ENCODE data around the gene MITF.

The MITF gene

DNA sequence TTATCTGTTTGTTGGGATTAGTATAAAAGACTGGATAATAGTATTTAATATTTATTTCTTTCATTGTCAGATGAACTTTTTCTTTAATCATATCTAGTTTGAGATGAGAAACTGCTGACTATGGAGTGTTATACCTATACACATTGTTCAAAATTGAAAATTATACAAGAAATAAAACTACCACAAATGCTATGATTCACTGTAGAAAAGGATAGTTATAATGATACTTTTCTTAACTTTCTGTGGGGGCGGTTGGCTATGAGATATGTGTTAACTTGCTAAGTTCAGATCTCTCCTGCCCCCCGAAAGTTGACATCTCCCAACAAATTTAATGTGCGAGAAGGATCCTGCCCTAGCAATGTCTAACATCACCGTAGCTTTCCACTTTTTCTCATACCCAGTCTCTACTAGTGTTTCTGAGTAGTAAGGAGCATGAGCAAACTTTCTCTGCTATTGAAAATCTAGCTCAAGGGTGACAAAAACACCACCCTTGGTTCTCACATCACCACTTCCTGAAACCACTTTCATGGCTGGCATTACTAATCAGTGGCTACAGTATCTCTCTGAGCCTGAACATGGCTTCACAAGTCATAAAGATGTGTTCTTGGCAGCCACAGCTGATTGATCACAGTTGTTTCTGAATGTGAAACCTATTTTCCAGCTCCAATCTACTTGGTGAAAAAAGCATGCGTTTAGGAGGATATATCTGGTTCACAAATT is 244.4 kb downstream of the MITF start:
- no peak for DNase-seq

DNA sequence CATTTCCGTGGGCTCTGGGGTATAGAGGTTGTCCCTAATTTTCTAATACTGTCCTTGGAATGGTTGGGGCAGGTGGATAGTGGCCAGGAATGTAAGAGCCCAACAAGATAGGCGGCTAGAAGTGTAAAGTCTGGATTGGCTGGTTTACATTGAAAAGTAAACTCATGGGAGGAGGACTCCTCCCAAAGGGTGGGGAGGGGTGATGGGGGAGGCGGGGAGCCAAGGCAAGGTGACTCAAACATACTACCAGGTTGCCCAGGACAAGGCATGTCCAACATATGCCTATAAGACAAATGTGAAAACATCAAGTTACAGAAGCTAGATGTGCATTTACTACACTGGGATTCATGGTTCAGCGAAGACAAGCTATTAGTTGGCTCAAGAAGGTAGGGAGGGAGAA is 246.0 kb downstream of the MITF start:
- no peak for DNase-seq

DNA sequence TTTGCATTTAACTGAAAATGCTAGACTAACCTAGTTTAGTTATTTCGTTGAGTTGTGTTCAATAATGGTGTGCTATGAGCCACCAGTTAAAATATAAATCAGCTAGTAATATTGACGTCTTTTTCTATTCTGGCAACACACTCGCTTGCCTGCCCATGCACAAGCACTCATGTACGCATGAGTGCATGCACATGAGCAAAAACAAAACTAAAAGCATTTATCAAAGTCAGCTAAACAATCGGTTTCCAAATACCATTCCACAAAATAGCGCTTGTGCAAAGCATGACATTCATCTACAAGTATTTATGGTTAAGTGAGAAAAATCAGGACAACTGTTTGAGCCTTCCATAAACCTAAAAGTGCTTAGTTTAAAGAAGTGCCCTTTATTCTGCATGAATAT is 247.2 kb downstream of the MITF start:
- no peak for DNase-seq

DNA sequence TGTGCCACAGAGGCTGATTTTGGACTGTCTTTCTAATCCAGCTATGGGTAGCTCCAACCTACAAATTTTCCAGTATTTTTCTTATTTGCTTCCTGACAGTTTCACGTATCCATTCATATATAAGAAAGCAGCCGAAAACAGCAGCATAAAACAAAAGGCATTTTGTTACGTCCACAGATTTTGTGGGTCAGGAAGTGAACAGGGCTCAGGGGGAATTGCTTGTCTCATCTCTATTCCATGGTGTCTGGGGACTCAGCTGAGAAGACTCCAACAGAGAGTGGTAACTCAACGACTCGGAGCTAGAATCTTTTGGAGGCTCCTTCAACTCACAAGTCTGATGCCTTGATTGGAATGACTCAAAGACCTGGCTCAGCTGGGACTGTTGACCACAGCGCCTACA is 248.6 kb downstream of the MITF start:
- no peak for DNase-seq

DNA sequence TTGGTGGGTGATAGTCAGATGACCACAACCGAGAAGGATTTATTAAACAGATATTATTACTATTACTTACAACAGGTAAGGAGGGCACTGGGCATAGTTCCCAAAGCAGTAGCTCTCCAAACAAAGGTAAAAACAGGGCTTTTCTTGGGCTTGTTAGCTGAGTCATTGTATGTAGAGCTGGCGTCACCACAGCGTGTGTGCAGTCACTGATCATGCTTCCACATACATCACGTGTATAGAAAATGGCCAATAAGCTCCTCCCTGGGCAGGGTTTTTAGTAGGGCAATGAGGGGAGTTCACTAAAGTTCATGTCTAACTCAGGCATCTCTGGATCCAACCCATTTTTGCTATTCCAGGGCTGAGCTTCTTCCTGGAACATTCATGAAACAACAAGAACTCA is 254.5 kb downstream of the MITF start:
- no peak for DNase-seq

DNA sequence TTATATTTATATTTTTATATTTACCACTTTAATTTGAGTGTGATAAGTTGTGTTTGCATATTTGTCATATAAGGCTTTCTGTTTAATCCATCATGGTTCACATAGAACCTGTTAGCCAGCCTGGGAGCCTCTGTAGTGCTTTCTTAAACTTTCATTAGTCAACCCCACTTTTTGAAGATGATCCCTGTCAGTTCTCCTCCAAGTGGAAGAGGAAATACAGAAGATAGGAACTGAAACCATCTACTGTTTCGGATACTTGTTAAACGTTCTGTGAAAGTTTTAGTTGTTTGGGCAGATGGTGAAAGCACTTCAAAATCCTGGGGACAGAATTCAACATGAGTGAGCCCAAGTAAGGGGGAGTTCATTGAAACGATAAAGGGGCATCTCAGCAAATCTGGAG is 255.7 kb downstream of the MITF start:
- no peak for DNase-seq

DNA sequence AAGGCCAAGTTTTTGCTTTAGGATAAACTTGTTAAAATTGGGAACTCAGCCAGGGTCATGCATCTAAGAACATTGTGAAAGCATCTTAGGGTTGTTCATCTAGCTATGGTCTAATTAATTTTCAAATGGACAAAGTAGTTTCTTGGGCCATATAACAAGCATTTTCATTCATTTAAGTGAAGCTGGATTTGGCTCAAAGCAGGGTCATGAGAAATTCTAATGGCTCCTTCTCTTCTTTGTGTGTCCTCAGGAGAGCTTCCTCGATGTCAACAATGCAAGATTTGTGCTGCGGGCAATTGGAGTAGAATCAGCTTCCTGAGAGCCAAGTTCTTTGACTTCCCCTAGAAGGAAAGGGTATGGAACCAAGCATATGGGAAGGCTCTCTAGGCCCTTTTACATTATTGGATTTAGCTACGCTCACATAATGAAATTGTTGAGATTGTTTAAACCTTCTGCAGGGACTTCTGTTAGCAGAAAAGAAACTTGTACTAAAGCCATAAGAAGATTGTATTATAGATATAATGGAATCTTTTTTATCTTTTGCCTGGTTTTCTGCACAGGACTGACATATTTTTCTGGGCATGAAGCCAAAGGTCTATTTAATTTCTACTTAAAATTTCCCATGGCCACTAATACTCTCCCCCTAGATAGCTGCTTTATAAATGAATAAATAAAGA is 258.5 kb downstream of the MITF start:
- DNase-seq: no peak

DNA sequence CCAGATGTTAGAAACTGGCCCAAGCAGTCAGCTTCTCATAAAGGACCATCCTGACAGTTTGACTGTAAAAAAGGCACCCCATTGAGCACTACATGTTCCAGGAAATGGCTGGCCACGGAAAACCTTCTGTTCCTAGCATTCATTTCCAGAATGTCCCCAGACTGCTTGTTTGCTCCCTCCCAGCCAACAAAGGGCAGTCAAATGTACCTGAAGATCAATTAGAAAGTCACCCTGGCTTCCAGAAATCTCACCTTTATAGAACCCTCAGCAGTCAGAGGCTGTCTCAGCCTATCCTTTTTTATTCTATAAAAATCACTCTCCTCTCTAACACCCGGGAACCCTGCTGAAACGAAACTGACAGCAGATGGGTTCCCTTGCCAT is 259.5 kb downstream of the MITF start:
- DNase-seq: no peak

DNA sequence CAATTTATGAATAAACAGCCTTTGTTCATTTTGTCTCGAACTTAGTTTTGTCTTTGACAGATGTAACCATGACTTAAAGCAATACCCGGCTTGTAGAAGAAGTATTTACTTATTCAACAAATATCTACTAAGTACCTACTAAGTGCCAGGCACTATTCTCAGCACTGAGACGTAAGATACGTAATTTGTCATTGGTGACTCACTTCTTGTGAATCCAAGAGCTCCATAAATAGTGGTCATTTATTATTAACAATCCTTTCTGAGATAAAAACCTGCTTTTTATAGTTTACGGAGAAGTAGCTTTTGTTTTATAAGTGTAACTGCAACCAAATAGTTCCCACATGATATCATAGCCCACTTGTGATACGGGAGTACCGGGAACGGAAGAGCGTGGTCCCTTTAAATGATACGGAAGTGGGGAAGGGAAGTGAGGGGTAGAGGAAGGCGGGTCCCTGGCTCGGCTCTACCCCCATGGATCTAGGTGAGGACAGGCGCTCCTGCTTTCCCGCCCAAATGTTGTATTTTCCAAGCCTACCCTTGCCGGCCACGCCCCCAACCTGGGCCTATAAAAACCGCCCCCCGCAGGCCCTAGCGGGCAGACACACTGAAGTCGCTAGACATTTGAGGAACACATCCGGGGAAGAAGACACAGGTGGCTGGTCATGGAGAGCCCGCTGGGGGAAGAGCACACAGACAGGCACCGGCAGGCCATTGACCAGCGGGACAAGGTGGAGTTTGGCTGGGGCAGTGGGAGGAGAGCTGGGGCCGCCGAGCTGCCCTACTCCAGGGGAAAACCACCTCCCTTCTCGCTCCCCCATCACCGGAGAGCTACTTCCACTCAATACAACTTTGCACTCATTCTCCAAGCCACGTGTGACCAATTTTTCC is 260.1 kb downstream of the MITF start, which contains the start of gene SAMMSON:
TSS of gene SAMMSON (plus strand) at position 594 of the 888 bp plus-strand sequence.
- no peak for DNase-seq

DNA sequence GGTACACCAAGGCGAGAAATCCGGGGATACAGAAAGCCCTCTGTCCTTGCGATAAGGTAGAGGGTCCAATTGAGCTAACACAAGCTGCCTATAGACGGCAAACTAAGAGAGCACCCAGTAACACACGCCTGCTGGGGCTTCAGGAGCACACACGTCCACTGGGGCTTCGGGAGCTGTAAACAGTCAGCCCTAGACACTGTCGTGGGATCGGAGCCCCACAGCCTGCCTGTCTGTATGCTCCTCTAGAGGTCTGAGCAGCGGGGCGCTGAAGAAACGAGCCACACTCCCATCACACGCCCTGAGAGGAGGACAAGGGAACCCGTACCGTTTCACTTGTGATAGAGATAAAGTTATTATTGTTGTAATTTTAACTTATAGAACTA is 260.8 kb downstream of the MITF start:
- no peak for DNase-seq

DNA sequence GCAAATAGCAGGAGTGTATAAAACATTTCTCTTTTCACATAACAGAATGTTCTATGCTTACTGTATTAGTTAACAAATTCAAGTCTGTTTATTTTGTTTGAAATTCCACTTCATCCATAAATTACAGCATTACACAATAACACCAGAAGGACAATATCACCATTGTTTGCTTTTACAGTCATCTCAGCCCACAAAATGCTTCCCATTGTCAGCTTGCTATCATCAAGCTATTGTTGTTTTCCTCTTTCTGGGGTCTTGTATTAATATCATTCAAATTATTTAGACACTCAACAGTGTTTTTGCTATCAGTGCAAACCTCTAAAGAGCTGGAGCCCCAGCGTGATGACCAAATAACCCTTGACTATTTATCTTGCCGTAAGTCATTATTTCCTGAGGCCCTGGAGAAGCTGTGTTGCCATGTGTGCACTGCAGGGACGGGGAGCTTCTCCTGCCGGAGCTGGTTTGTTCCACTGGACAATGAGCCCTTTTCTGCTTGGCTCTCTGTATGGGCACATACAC is 261.4 kb downstream of the MITF start:
- DNase-seq: no peak

DNA sequence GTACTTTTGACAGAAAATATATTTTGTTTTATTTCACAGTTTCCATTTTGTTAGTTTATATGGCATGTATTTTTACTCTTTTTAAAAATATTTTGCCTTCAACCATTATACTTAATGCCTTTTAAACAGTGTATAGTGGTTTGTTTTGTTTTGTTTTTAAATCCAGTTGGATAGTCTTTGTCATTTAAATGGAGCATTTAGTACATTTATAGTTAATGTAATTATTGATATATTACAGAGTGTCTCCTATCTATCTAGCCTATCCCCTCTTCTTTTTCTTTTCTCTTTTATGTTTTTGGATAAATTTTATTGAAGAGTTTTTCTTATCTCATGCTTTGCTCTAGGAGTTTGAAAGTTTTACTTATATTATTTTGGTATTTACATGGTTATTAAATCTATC is 263.9 kb downstream of the MITF start:
- no peak for DNase-seq

DNA sequence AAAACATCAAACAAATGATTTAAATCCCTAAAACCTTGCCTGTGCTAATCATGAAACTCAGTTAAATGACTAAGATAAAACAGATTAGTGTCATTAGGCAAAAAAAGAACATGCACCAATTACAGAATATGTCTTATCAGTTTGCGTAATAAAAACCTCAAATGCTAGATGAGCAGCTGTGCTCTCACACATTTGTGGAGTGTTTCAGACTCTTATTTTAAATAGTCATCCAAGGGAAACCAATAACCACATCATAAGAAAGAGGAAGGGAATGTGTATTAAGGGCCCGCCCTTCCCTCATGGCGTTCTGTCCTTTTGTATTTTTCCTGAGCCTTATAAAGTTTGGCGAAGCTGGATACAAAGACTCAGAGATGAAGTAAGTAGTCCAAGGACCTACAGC is 266.8 kb downstream of the MITF start:
- no peak for DNase-seq

DNA sequence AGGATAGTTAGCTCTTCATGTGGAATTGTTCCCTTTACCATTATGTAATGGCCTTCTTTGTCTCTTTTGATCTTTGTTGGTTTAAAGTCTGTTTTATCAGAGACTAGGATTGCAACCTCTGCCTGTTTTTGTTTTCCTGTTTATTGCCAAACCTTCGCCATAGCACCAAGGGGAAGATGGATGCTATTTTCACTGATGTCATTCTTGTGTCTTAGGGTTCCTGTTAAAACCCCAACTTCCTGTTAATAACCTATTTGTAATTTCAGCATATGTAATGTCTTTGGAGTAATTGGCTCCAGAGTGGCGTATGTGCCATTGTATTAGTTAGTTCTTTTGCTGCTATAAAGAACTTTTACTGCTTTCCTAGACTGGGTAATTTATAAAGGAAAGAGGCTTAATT is 271.1 kb downstream of the MITF start:
- DNase-seq: no peak

DNA sequence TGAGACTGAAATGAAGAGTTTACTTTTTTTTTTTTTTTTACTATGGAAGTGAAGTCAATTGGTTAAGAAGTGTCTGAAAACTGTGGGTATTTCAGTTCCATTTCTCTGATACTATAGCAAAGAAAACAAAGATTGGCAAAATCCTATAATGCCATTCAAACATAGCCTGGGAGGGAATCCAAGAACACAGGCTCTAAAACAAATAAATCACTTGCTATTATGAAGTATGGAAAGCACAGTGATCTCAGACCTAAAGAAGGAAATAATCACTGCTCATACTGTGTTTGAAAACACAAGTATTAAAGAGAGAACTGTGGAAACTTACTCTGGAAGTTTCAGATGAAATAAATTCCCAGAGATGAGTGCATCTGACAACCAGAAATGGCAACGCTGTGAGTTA is 272.3 kb downstream of the MITF start:
- no peak for DNase-seq

Measured in activated CD8-positive, alpha-beta memory T cell treated with anti-CD3 and anti-CD28 coated beads for 24 hours (primary cell).